Activated T-helper 2 cell treated with anti-CD3 and anti-CD28 coated beads, Interferon-gamma antibody, Interleukin-2, Interleukin-4, amounts not matched to agents 10 μg/mL and 5 μg/mL and 100 μg/mL, durations not matched to agents 14 hours and 24 hours and 36 hours (primary cell): Measurements from ENCODE around the gene FOXJ3. TPM values are rescaled to one million over a fixed set of nuclear protein-coding genes. Genes with fewer than 3 reads are reported as not detected.

Experiments used
- DNase-seq: peaks from one replicate; pipeline ENCODE4 v3.0.0; 2021; ENCODE audit warnings: low spot score
- H3K27ac Mint-ChIP-seq: one replicate; pipeline ENCODE4 v1.8.0; 2021; ENCODE audit warnings: mixed read lengths
- H3K27me3 Mint-ChIP-seq: one replicate; pipeline ENCODE4 v1.8.0; 2021; ENCODE audit warnings: low read depth, mixed read lengths
- H3K36me3 Mint-ChIP-seq: one replicate; pipeline ENCODE4 v1.8.0; 2021; ENCODE audit warnings: low read depth, mixed read lengths
- H3K4me1 Mint-ChIP-seq: one replicate; pipeline ENCODE4 v1.8.0; 2021; ENCODE audit warnings: low read depth, mixed read lengths
- H3K4me3 Mint-ChIP-seq: one replicate; pipeline ENCODE4 v1.8.0; 2021; ENCODE audit warnings: low read depth, mild to moderate bottlenecking, moderate library complexity, mixed read lengths
- H3K9me3 Mint-ChIP-seq: one replicate; pipeline ENCODE4 v1.8.0; 2021; ENCODE audit warnings: mixed read lengths
- intact Hi-C: fragments of 100-400 bp; cut with micrococcal nuclease; formaldehyde crosslinking; loops from one replicate; pipeline ENCODE4 v1.15.1; 2023
- total RNA-seq: library from RNA; stranded (reverse); gene quantifications from 2 replicates; pipeline ENCODE4 v1.2.3, GENCODE V29; 2022

Gene FOXJ3
- total RNA-seq, 1 donor from 2014 or later = 46.4 TPM

DNA sequence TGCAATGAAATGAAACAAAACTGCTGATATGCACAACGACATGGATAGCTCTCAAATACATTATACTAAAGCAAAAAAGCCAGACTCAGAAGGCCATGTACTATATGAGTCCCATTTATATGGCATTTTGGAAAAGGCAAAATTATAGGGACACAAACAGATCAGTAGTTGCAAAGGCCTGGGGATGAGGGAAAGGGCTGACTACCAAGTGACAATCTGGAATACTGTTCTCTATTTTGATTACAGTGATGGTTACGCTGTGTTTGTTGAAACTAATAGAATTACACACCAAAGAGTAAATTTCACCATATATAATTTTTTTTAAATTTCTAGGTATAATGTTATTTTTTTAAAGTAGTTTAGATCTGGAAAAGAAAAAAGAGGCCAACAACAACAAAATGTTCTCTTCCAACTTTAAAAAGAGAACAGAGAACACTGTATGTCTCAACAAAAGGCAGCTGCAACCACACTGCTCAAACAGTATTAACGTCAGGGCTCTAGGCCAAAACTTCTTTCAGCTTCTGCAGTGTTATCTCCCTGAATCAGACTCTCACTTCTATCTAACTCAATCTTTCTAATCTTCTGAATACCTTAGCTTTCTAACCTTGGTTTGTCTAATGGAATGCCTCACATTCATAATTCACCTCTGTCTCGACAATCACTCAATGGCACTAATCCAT is 75.8 kb downstream of the FOXJ3 start:
- Mint-ChIP-seq H3K4me1 (peaks cover 21% of the 10 kb centered on the region), H3K27me3 (no peaks in the 10 kb centered on the region), H3K36me3 (peaks cover 39% of the 10 kb centered on the region), H3K9me3 (peaks cover 7% of the 10 kb centered on the region), H3K27ac (peak overlapping the region; percentile 10), H3K4me3 (no peak overlapping the region)
- intact Hi-C loops = no loop called here
- no peak for DNase-seq

- Mint-ChIP-seq H3K36me3 (peaks cover 31% of the 10 kb centered on the region), H3K27ac (no peak overlapping the region), H3K9me3 (peaks cover 7% of the 10 kb centered on the region), H3K27me3 (no peaks in the 10 kb centered on the region), H3K4me3 (no peak overlapping the region), H3K4me1 (peaks cover 21% of the 10 kb centered on the region)
- DNase-seq = no peak
- intact Hi-C loops = no loop called here
Measured at GRCh38 chr1:42258218-42258617, 76.8 kb downstream of the FOXJ3 start.

DNA sequence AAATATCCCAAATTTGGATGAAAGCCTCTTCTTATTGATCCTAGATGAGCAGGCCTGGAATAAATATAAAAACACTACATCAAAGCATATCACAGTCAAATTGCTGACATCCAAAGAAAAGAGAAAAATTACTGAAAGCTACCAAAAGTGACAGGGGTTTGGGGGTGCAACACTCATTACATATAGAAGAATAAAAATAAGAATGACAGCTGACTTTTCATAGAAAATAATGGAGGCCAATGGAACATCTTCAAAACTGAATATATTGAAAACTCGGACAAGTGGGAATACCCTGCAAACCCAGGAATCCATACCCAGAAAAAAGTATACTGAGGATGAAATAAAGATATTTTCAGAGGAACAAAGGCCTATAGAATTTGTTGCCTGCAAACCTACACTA is 84.0 kb downstream of the FOXJ3 start:
- DNase-seq = no peak
- Mint-ChIP-seq H3K27me3 (no peaks in the 10 kb centered on the region), H3K4me1 (no peaks in the 10 kb centered on the region), H3K9me3 (peaks cover 33% of the 10 kb centered on the region), H3K36me3 (peaks cover 50% of the 10 kb centered on the region), H3K4me3 (no peak overlapping the region), H3K27ac (no peak overlapping the region)
- intact Hi-C loops = no loop called here

GRCh38 chr1:42250164-42250563 is 84.9 kb downstream of the FOXJ3 start:
- H3K27ac Mint-ChIP-seq = no peak overlapping the region
- no peak overlapping the region for H3K4me3 Mint-ChIP-seq
- H3K4me1 Mint-ChIP-seq = no peaks in the 10 kb centered on the region
- intact Hi-C loops = no loop called here
- DNase-seq = no peak
- peaks cover 52% of the 10 kb centered on the region for H3K36me3 Mint-ChIP-seq
- peaks cover 32% of the 10 kb centered on the region for H3K9me3 Mint-ChIP-seq
- no peaks in the 10 kb centered on the region for H3K27me3 Mint-ChIP-seq

- no peak overlapping the region for H3K27ac Mint-ChIP-seq
Measured at GRCh38 chr1:42240966-42241755, 93.9 kb downstream of the FOXJ3 start.

DNA sequence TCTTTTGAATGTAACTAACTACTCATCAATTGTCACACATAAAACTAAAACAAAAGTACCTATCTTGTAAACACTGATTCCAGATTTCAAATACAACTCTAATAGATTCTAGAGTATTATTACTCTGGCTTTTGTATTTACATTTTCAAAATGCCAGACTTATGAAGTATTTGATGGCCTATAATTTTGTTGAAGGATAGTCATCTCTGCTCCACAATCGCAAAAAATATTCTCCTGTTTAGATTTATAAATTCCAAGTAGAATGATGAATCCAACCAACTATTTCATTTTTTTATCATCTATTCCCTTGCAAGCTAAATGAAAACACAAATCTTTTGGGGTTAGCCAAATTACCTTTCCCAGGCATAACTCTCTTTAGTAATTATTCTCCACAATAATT is 95.5 kb downstream of the FOXJ3 start:
- Mint-ChIP-seq H3K36me3 (peaks cover 88% of the 10 kb centered on the region), H3K27ac (no peak overlapping the region)

More at GRCh38 chr1:42240966-42241755, 93.9 kb downstream of the FOXJ3 start:
- Mint-ChIP-seq H3K9me3 (peaks cover 72% of the 10 kb centered on the region), H3K4me3 (no peak overlapping the region), H3K4me1 (peaks cover 2% of the 10 kb centered on the region), H3K36me3 (peaks cover 85% of the 10 kb centered on the region), H3K27me3 (no peaks in the 10 kb centered on the region)
- DNase-seq = no peak
- intact Hi-C loops = no loop called here

GRCh38 chr1:42239041-42239440 is 96.0 kb downstream of the FOXJ3 start:
- Mint-ChIP-seq H3K4me3 (no peak overlapping the region), H3K36me3 (peaks cover 88% of the 10 kb centered on the region), H3K9me3 (peaks cover 69% of the 10 kb centered on the region), H3K27me3 (no peaks in the 10 kb centered on the region), H3K4me1 (peaks cover 2% of the 10 kb centered on the region), H3K27ac (no peak overlapping the region)
- DNase-seq = no peak
- intact Hi-C loops = no loop called here

More for the DNA sequence above, 95.5 kb downstream of the FOXJ3 start:
- intact Hi-C loops = no loop called here
- Mint-ChIP-seq H3K9me3 (peaks cover 72% of the 10 kb centered on the region), H3K4me3 (no peak overlapping the region), H3K4me1 (peaks cover 2% of the 10 kb centered on the region), H3K27me3 (no peaks in the 10 kb centered on the region)
- DNase-seq = no peak

DNA sequence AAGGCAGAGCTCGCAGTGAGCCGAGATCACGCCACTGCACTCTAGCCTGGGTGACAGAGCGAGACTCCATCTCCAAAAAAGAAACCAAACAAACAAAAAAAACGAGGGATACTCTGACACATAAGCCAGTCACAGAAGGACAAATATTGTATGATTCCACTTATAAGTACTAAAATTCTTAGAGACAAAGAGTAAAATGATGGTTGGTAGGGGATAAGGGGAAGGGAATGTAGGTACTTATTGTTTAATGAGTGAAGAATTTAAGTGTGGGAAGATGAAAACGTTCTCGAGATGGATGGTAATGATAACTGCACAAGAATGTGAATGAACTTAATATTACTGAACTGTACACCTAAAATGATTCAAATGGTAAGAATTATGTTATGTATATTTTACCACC is 103.8 kb downstream of the FOXJ3 start:
- H3K27me3 Mint-ChIP-seq = no peaks in the 10 kb centered on the region
- no peak for DNase-seq
- H3K4me3 Mint-ChIP-seq = no peak overlapping the region
- no peak overlapping the region for H3K27ac Mint-ChIP-seq
- H3K4me1 Mint-ChIP-seq = no peaks in the 10 kb centered on the region
- intact Hi-C loops = no loop called here
- H3K9me3 Mint-ChIP-seq = peaks cover 16% of the 10 kb centered on the region
- H3K36me3 Mint-ChIP-seq = peaks cover 29% of the 10 kb centered on the region

GRCh38 chr1:42228938-42229337 is 106.1 kb downstream of the FOXJ3 start:
- no peak for DNase-seq
- no peak overlapping the region for H3K4me3 Mint-ChIP-seq
- H3K27ac Mint-ChIP-seq = no peak overlapping the region
- peaks cover 7% of the 10 kb centered on the region for H3K9me3 Mint-ChIP-seq
- intact Hi-C loops = no loop called here
- no peaks in the 10 kb centered on the region for H3K27me3 Mint-ChIP-seq
- no peaks in the 10 kb centered on the region for H3K4me1 Mint-ChIP-seq
- H3K36me3 Mint-ChIP-seq = peaks cover 13% of the 10 kb centered on the region

GRCh38 chr1:42223036-42223435 is 112.0 kb downstream of the FOXJ3 start:
- no peak for DNase-seq
- intact Hi-C loops = no loop called here
- peaks cover 11% of the 10 kb centered on the region for H3K4me1 Mint-ChIP-seq

DNA sequence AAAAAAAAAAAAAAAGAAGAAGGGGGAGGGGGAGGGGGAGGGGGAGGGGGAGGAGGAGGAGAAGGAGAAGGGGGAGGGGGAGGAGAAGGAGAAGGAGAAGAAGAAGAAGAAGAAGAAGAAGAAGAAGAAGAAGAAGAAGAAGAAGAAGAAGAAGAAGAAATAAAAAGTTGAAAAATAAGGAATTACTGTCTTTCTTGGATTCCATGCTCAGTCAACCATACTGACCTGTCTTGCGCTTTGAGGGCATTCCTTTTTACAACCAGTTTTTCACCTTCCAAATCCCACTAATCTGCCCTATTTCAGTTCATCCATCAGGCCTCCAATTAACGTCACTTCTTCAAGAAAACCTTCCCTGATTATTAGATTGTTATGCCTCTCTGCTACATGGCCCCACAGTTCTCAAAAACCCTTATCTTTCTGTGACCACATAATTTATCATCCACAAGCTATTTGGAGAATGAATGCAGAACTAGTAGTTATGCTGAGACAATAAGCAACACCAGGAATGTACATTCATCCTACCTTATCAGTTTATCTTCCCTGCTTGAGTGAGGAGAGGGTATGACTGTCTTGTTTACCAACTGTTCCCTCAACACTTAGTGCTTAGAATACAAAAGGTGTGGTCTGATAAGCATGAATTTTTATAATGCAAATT is 113.0 kb downstream of the FOXJ3 start:
- Mint-ChIP-seq H3K4me1 (peaks cover 11% of the 10 kb centered on the region), H3K27ac (no peak overlapping the region), H3K36me3 (peaks cover 31% of the 10 kb centered on the region), H3K27me3 (no peaks in the 10 kb centered on the region), H3K4me3 (no peak overlapping the region), H3K9me3 (no peaks in the 10 kb centered on the region)
- intact Hi-C loops = no loop called here
- no peak for DNase-seq

More at GRCh38 chr1:42223036-42223435, 112.0 kb downstream of the FOXJ3 start:
- Mint-ChIP-seq H3K4me3 (no peak overlapping the region), H3K9me3 (no peaks in the 10 kb centered on the region), H3K36me3 (peaks cover 24% of the 10 kb centered on the region), H3K27ac (no peak overlapping the region), H3K27me3 (no peaks in the 10 kb centered on the region)

DNA sequence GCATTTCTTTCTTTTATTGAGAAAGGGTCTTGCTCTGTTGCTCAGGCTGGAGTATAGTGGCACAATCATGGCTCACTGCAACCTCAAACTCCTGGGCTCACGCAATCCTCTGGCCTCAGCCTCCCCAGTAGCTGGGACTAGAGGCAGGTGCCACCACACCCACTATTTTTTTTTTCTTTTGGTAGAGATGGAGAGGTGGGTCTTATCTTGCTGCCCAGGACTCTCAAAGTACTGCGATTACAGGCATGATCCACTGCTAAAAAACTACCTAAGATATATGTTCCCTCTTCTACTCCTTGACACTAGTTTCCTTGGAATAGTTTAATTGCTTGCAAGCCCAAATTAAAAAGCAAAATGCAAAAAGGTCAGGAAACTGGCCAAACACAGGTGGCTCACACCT is 113.6 kb downstream of the FOXJ3 start:
- Mint-ChIP-seq H3K4me1 (peaks cover 11% of the 10 kb centered on the region), H3K9me3 (no peaks in the 10 kb centered on the region), H3K36me3 (peaks cover 27% of the 10 kb centered on the region), H3K27ac (no peak overlapping the region), H3K4me3 (no peak overlapping the region), H3K27me3 (no peaks in the 10 kb centered on the region)
- intact Hi-C loops = no loop called here
- DNase-seq = no peak

DNA sequence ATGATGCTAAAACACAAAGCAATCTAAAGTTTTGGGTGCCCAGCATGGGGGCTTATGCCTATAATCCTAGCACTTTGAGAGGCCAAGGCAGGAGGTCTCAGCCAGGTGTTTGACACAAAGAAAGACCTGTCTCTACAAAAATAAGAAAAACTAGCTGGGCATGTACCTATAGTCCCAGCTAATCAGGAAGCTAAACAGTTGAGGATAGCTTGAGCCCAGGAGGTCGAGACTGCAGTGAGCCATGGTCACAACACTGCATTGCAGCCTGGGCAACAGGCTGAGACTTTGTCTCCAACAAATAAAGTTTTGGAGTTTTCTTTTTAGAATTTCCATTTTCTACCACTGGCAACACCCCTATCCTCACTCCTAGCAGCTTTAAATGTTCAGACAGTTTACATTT is 115.4 kb downstream of the FOXJ3 start:
- intact Hi-C loops = no loop called here
- Mint-ChIP-seq H3K36me3 (peaks cover 31% of the 10 kb centered on the region), H3K27ac (no peak overlapping the region), H3K4me1 (peaks cover 11% of the 10 kb centered on the region), H3K27me3 (no peaks in the 10 kb centered on the region), H3K4me3 (no peak overlapping the region), H3K9me3 (peaks cover 7% of the 10 kb centered on the region)
- DNase-seq = no peak
